Activated CD4-positive, alpha-beta T cell treated with anti-CD3 and anti-CD28 coated beads, Interleukin-2, Interleukin-4, amounts not matched to agents 100 ng/mL and 50 ng/mL, durations not matched to agents 16 hours and 8 hours (primary cell): ENCODE measurements around the gene RABGAP1L.
A peak's percentile ranks its signal among the peaks of the same experiment; 100 is the strongest.
"Not testable (repeated sequence)": the region's sequence is repeated elsewhere in the genome, so short reads cannot be mapped to it uniquely, and the experiment has no call there.

Experiments used
- DNase-seq: peaks from one replicate; pipeline ENCODE4 v3.0.0-alpha.2; 2020; ENCODE audit warnings: low spot score

RABGAP1L gene

DNA sequence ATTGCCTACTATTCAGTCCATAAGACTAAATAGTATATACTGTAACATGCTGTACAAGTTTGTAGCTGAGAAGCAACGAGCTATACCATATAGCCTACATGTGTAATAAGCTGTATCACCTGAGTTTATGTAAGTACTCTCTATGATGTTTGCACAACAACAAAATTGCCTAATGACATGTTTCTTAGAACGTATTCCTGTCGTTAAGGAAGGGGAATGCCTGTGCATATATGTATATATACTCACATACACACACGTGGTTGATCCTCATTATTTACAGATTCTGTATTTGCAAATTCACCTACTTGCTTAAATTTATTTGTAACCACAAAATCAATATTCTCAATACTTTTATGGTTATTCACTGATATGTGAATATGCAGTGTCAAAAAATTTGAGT is 504.0 kb downstream of the RABGAP1L start:
- no peak for DNase-seq

DNA sequence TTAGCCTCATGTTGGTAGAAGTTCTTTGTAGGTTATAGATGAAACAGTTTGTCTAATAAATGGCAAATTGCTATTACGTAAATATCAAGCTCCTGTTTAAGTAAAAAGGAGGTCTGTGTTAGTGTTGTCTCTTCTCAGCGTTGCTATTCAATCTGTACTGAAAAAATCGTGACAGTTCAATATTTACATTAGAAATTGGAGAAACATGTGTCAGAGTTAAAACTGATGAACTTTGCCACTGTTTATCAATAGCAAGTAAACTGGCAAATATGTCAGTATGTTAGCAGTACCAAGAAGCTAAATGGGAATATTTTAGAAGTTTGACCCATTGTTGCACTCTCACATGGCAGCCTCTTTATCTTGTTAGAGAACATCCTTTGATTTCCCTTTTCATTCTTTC is 506.9 kb downstream of the RABGAP1L start:
- DNase-seq = no peak

DNA sequence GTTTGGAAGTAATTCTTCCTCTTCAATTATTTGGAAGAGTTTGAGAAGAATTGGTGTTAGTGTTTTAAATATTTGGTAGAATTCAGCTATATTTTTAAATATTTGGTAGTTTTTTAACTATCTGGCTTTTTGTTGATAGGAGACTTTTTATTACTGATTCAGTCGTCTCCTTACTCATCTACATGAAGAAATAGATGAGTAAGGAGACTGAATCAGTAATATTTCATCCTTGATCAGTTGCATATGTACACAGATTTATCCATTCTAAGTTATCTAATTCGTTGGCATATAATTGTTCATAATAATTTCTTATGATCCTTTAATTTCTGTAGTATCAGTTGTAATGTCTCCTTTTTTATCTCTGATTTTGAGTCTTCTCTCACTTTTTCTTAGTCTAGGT is 512.5 kb downstream of the RABGAP1L start:
- DNase-seq = no peak

DNA sequence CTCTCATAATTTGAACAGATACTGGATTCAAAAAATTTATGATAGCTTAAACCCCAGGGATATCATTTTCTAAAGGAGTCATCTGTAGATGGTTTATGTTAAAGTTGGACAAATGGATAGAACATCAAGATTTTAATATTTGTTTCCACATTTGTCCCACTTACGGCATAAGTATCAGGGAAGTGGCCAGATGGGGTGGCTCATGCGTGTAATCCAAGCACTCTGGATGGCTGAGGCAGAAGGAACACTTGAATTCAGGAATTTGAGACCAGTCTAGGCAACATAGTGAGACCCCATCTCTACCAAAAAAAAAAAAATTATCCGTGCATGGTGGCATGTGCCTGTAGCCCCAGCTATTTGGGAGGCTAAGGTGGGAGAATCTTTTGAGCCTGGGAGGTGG is 517.5 kb downstream of the RABGAP1L start:
- DNase-seq = no peak

DNA sequence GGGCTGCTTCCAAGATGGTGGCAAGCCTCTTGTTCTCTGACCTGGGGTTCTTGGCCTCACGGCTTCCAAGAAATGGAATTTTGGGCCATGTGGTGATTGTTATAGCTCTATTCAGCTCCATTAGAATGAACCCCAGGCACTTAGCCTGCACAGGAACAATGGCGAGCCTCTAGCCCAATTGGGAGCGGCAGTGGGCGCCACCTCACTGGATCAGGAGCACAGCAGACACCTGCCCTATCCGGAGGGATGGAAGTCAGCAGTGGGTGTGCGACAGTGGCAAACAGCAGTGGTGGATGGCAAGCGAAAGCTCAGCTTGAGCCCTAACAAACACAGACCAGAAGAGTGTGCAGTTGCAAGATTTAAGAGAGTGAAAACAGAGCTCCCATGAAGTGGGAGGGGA is 519.3 kb downstream of the RABGAP1L start:
- DNase-seq = no peak

DNA sequence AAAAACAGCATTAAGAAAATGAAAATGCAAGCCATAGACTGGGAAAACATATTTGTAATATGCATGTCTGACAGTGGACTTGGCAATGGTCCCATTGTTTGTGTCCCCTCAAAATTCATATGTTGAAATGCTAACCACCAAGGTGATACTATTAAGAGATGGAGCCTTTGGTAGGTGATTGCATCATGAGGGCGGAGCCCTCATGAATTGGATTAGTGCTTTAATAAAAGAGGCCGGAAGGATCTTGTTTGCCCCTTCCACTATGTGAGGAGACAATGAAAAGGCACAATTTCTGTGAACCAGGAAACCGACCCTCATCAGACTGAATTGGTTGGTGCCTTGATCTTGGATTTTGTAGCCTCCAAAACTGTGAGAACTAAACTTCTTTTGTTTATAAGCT is 520.8 kb downstream of the RABGAP1L start:
- DNase-seq = no peak

DNA sequence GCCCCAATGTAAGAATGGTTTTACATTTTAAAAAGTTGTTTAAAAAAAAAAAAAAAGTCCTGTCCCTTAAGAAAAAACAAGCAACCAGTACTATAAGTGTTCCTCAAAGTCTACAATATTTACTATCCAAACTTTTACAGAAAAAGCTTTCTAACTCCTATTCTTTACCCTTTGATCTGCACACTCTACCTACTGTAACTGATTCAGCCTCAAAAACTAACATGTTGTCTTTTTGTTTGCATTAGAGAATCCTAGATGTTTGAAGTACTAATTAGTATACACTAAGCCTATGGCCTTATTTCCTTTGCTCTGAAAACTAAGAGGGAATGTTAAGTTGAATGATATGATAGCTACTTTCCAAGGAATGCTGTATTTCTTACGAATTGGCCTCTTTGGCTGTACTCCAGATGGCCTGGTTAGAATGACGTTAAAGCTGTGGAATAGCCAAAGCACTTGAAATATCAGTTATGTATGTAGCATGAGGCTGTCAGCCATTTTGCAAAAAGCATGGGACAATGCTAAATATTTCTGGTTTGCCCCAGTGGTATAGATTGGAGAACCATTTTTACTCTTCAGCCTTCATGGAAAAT is 523.2 kb downstream of the RABGAP1L start:
- no peak for DNase-seq

DNA sequence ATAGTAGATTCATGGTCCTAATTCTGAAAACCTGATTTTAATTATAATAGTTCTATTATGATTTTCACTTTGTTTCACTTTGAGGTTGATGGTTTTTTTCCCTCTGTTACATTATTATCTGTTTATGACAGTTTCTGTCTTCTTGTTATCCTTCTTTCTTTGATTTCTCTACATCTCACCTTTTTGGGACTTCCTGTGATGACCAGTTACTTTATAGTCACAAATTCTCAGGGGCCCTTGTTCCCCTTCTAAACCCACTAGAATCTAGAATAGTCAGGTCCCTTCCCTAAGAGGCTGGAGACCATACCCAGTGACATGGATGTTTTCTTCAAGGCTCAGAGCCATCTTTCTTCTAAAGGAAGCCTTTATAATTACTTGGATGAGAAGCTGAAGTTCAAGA is 526.9 kb downstream of the RABGAP1L start:
- DNase-seq = peak; percentile 4

DNA sequence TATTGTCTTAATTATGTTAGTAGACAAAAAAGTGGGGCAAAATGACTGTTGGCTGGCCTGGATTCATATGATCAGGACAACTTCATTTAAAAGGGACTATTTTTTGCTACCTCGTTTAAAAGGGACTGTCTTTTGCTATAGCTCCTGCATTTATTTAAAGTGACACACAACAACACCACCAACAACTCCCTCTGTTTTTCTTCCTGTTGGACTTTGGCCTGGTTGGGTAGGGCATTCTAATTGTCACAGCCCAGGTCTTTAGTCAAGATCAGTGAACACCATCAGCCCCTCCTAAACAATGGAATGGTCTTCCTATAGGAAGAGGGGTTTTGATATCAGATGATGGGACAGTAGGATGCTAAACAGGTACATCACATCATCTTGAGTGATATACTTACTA is 530.2 kb downstream of the RABGAP1L start:
- DNase-seq = no peak

DNA sequence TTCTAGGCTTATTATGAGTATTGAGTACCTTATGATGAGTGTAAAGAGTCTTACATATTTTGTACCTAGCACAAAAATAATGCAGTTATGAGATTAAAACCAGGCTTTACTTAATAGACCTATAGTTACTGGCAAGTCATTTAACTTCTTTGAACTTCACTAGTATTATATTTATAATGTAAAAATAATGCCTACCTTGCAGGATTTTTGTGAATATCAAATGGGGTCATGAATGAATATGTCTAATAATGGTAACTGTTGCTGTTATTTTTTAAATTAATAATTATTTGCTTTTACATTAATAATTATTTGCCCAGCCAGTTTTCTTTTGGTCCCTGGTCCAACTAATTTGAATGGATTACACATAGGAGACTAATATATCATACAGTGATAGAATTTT is 530.9 kb downstream of the RABGAP1L start:
- no peak for DNase-seq

DNA sequence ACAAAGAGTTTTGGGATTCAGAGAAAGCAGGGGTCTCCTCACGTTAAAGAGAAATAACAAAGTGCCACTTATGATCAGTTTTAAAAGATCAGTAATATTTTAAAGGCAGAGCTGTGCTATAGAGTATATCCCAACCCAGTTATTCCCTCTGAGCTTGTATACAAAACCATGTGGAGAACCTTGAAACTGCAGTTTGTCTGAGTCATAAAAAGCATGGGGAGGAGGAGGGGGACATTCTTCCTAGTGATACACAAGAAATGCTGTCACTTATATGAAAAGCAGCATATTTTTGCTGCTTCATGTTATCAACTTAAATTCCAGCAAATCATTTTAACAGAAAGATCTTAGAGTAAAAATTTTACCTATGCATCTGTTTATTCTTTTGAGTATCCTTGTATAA is 533.0 kb downstream of the RABGAP1L start:
- DNase-seq = no peak

DNA sequence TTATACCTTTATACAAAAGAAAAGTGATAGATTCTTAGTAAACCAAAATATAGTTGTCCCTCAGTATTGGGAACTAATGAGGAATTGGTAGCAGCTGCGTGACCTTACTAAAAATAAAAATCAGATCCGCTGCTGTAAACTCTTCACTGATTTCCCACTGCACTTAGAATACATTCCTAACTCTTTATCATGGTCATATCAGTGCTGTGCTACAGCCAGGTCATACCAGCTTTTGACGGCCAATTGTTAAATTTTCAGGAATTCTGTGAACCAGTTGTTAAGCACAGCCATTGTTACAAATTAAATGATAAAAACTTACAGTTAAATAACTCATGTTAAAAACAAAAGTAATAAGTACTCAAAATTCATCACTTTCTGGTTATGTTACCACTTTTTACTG is 533.8 kb downstream of the RABGAP1L start:
- no peak for DNase-seq

DNA sequence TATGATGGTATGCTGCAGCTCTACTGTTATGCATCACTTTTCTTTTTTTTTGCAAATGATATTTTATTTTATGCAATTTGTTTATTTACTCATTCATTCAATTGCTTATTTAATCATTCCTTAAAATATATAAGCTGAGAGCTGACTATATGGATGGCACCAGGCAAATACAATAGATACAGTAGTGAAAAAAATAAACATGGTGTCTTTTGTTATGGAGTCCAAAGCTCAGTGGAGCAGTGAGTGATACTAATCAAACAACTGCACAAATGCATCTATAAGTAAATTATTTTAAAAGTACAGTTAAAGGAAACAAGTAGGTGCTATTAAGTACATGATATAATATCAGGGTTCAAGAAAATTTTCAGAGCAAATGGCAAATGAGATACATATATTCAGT is 534.2 kb downstream of the RABGAP1L start:
- not testable (repeated sequence) for DNase-seq

DNA sequence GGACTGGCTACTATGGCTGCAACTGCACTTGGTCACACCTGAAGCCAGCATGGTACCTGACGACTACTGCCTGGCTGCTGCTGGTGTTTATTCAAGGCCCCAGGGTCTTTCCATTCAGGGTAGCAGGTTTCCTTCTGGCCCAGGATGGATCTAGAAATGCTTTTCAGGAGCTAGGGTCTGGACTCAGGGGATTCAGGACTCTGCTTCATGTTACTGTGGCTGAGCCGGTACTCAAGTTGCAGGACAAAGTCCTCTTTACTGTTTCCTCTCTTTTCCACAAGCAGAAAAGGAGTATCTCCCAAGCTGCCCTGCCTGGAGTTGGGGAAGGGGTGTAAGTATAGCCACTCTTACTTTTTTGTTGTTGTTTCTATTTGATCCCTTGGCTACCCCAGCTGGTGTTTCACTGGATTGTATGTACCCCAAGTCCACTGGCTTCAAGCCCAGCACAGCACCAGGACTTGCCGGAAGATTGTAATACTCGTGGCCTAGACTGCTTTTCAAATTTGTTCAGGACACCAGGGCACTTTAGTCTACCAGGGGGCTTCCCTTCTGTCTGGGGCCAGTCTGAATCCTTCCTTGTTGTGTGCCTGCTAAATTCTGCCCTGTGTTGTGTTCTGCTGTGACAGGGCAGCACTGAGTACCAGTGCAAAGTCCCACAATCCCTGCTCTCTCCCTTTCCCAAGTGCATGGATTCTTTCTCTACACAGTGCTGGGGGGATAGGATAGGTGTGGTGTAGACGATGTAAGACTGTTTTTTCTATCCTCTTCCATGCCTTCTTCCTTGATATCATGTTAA is 536.9 kb downstream of the RABGAP1L start:
- no peak for DNase-seq

DNA sequence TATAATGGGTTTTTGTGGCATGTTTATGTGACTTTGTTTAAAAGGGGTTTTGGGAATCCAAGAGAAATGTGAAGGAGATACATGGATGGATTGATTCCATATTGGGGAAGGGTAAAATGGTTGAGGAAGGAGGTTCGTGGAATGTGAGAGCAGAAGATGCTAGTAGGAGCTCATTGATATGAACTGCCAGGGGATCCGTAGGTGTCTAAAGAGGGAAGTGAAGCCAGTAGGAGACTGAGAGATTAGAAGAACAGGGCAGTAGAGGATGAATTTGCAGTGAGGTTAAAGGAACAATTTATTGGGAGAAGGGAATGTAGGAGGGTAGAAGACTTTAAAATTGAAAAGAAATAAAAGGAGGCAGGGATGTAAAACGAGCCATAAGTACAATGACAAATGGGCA is 541.0 kb downstream of the RABGAP1L start:
- DNase-seq = no peak

DNA sequence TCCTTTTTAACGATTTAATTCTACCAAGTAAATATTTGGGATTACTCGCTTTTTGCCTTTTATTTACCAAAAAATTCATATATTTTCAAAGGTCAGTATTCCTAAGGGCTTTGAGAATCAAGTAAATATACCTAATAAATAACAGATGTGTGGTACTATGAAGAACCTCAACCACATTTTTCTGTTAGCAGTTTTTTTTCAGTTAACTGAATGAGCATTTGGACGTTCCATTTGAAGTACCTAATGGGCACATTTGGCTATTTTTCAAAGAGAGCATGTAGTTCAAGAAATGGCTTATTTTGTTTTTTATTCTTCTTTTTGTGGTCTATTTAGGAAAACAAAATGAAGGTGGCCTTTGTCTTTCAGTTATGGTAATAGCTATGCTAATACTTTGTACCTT is 541.5 kb downstream of the RABGAP1L start:
- no peak for DNase-seq

DNA sequence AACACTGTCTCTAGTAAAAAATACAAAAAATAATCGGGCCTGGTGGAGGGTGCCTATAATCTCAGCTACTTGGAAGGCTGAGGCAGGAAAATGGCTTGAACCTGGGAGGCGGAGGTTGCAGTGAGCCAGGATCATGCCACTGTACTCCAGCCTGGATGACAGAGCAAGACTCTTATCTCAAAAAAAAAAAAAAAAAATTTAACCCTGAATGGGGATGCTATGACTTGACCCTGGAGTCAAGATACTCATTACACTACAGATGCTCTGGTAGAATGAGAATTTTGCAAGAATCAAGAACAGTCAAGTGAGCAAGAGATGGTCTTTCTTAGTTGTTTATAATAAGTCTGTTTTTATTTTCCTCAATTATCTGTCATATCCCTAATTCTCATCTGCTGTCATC is 542.2 kb downstream of the RABGAP1L start:
- no peak for DNase-seq

DNA sequence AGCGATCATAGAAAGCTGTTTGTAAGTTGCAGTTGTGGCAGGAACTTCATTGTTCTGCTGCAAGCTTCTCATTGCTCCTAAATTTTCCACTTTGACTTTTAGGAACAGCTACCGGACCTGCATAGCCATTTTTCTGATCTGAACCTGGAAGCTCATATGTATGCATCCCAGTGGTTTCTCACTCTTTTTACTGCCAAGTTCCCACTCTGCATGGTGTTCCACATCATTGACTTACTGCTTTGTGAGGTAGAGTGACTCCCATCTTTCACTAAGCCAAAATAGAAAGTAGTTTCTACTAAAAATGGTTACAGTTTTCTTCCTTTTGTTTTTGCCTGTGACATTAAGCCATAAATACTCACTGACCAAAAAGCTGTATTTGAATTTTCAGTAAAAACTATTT is 542.7 kb downstream of the RABGAP1L start:
- no peak for DNase-seq

DNA sequence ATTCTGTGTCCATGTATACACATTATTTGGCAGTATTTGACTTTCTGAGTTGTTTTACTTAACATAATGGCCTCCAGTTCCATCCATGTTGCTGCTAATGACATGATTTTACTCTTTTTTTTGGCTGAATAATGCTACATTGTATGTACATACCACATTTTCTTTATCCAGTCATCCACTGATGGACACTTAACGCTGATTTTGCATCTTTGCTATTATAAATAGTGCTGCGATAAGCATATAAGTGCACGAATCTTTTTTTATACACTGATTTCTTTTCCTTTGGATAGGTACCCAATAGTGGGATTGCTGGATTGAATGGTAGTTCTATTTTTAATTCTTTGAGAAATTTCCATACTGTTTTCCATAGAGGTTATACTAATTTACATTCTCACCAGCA is 544.0 kb downstream of the RABGAP1L start:
- no peak for DNase-seq

DNA sequence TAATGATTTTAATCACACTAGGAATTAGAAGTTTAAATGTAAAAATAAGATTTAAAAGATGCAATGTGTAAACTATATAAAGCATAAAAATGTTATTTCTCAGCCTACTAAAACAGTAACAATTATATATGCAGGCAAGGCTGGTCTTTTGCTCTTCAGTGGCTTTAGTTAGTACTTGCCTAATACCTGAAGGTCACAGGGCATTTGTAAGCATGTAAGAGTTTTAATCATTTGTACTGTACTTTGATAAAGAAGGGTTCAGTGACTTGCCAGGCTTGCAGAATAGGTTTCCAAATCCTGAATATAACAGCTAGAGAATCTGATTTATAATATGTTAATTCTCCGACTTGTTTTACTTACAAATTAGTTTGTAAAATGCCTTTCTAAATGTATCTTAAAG is 545.0 kb downstream of the RABGAP1L start:
- no peak for DNase-seq

DNA sequence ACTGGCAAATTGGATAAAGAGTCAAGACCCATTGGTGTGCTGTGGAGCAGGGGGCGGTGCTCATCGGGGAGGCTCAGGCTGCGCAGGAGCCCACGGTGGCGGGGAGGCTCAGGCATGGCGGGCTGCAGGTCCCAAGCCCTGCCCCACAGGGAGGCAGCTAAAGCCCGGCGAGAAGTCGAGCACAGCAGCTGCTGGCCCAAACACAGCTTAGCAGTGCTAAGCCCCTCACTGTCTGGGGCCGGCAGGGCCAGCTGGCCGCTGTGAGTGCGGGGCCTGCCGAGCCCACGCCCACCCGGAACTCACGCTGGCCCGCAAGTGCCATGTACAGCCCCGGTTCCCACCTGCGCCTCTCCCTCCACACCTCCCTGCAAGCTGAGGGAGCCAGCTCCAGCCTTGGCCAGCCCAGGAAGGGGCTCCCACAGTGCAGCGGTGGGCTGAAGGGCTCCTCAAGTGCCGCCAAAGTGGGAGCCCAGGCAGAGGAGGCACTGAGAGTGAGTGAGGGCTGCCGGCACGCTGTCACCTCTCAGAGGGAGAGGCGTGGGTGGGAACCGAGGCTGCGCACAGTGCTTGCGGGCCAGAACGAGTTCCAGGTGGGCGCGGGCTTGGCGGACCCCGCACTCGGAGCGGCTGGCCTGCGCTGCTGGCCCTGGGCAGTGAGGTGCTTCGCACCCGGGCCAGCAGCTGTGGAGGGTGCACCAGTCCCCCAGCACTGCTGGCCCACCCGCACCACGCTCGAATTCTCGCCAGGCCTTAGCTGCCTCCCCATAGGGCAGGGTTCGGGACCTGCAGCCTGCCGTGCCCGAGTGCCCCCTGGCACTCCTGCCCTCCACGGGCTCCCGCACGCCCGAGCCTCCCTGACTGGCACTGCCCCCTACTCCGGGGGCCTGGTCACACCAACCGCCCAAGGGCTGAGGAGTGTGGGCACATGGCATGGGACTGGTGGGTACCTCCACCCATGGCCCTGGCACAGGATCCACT is 551.8 kb downstream of the RABGAP1L start:
- no peak for DNase-seq

DNA sequence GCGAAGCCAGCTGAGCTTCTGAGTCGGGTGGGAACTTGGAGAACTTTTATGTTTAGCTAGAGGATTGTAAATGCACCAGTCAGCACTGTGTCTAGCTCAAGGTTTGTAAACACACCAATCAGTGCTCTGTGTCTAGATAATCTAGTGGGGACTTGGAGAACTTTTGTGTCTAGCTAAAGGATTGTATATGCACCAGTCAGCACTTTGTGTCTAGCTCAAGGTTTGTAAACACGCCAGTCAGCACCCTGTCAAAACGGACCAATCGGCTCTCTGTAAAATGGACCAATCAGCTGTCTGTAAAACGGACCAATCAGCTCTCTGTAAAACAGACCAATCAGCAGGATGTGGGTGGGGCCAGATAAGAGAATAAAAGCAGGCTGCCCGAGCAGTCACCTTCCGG is 552.5 kb downstream of the RABGAP1L start:
- DNase-seq = not testable (repeated sequence)

DNA sequence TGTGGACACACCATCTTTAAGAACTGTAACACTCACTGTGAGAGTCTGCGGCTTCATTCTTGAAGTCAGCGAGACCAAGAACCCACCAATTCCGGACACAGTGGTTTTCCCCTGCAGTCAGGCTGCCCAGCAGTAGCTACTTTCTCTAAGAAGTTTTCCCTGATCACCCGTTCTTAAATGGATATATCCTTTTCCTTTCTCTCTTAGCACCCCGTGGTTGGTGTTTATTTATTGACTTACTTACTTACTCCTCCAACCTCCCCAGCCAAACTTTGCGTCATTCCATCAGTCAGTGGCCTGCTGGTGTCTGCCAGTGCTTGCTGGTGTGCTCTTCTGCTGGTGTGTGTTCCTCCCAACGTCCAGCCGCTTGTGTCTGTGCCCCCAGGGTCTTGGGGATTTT is 553.2 kb downstream of the RABGAP1L start:
- DNase-seq = no peak
